ENCODE results near the gene LGALS4.
"Not testable (repeated sequence)": the region's sequence is repeated elsewhere in the genome, so short reads cannot be mapped to it uniquely, and the experiment has no call there.

The LGALS4 gene

DNA sequence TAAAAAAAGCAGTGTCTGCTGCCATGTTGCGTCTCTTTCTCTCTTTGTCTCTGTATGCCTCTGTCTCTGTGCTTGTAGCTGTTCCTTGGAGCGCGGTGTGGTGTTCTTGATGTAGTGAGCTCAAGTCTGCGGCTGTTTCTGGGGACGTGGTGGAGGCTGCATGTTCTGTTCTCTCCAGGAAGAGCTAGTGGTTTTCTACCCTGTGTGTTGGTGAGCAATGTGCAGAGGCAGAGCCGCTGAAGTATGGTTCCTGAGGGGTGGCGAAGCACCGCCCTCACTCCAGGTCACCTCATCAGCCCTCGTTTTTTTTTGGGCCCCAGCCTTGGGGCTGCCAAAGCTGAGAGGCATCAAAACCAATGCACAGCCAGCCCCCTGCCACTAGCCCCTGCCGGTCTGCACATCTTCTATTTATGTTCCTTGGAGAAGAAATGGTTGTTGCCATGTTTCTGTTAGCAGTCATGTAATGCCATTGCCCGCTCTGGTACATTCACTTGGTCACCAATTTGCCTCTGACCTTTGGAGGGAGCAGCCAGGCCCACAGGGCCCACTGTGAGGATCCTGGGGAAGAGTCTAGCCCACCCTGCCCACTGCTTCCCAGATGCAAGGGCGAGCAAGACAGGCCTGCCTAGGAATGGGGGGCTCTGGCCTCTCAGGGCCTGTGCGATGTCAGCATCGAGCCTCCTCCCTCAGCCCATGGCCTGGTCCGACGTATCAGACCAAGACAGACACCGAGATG lies 29.9 kb upstream of the LGALS4 start:
- DNase-seq (ENCODE audit: low spot score), result no peak

DNA sequence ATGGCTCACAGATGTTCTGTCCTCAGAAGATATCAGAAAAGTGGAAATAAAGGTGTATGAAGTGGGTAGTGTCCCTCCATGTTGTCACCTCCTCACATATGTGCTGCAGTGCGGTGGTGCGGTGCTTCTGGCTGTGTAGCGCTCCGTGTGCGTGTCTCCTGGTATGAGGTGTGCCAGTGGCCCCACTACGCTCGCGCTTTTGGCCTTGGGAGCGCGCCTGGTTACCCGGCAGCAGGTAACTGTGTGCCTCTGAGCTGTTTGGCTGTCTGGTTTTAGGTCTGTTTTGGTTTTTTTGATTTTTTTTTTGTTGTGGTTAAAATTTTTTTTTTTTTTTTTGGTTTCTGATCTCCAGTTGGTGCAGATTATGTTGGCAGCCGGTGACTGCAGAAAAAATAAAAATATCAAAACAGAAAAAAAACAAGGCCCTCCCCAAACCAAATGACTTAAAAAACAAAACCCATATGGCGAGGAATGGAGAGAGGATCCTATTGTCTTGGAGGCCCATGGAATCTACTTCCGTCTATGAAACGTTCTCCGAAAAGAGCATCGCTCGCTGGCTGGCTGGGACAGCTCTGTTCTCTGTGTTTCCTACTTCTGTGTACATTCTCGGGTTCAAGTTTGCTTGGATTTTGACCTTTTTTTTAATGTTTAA lies 29.2 kb upstream of the LGALS4 start:
- no peak for DNase-seq (ENCODE audit: low spot score)

DNA sequence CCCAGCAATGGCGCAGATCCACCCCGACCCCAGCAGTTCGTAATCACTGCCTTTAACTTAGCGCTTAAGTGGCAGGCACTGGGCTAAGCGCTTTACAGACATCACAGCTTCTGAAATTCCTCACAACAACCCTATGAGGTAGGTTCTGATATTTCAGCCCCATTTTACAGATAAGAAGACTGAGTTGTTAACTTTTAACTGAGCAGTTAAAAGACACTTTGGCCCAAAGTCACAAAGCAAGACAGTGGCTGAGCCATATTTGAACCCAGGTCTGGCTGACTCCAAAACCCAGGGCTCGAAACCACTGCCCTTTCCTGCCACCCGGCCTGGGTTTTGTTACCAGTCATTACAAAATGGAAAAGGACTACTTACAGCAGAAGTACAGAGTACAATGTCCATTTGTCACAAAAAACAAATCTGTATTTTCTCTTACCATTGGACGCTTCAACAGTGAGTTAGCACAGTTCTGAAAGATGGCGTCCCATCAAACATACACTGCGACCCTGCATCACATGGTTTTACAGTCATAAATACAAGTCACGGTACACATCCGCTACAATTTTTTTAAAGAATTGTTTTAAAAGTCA lies 28.5 kb upstream of the LGALS4 start:
- no peak for DNase-seq (ENCODE audit: low spot score)

DNA sequence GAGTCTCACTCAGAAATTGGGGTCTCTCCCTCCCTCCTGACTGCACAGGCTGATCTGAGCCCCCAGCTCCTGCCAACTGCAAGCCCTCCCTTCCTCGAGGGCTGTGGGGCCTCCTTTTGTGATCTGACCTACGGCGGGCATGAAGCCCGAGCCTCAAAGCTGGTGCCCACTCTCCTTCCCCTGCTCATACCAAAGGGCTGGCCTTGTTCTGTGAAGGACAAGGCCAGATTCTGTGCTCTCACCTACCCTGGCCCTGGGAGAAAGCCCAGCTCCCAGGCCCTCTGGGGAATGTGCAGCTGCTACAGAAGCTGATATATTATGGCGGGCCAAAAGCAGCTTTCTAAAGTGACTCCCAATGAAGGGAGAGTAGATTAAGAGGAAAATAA lies 27.8 kb upstream of the LGALS4 start:
- DNase-seq (ENCODE audit: low spot score), result no peak

DNA sequence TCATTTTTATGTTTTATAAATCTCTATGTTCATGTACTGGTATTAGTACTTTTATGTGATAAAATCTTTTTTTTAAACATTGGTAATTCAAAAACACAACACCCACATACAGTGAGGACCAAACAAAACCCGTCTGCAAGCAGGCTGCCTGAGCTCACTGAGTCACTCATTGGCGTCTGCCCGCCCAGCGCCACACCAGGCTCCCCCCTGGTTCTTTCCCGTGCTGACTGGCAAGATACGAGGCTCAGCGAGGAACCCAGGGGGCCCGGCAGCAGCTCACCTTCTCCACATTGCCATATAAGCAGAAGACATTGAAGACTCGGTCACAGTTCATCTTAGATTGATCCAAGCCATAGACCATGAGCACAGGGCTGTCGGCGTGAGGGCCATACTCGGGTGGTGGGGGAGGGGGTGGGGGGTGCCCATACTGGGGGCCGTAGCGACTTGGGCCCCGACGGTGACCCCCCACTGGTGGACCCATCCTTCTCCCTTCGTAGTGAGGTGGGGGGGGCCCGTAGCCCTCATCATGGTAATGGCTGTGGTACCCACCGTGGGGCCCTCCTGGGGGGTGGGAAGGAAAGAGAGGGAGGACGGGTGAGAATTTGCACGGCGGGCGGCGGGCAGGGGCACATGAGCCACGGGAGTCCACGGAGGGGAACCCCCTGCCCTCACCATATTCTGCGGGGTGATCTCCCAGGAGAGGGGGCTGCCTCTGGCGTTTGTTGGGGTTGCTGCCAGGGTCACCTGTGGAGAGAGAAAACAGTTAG lies 27.3 kb upstream of the LGALS4 start:
- DNase-seq (ENCODE audit: low spot score), result no peak

DNA sequence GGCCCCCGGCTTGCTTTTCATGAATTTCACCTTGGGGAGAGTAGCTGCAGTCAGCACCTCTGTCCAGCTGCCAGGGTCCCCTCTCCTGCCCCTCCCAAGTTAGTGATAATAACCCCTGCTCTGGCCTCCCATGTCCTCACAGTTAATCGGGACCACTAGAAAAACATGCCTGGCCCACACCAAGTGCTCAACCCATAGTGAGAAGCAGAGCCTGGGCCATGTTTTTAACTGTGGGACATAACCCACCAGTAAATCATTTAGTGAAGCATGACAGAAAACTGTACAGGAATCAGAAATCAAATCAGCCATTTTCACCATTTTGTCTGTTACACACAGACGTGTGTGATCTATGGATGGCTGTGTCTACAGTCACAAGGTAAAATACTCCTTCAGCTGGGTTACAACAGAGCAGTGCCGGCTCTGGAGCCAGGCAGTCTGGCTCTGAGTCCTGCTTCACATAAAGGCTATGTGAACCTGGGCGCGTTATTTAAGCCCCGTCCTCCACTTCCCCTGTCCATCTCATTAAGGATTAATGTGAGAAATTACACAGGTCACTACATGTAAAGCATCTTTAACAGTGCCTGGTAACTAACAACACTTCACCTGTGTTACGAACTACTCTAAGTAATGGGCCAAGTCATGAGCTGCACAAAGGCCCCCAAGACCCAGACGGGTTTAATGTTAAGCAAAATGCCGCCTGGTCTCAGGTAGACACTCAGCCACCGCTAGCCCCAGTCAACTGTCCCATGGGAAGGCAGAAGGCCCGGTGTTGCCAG lies 26.4 kb upstream of the LGALS4 start:
- DNase-seq (ENCODE audit: low spot score), result no peak

DNA sequence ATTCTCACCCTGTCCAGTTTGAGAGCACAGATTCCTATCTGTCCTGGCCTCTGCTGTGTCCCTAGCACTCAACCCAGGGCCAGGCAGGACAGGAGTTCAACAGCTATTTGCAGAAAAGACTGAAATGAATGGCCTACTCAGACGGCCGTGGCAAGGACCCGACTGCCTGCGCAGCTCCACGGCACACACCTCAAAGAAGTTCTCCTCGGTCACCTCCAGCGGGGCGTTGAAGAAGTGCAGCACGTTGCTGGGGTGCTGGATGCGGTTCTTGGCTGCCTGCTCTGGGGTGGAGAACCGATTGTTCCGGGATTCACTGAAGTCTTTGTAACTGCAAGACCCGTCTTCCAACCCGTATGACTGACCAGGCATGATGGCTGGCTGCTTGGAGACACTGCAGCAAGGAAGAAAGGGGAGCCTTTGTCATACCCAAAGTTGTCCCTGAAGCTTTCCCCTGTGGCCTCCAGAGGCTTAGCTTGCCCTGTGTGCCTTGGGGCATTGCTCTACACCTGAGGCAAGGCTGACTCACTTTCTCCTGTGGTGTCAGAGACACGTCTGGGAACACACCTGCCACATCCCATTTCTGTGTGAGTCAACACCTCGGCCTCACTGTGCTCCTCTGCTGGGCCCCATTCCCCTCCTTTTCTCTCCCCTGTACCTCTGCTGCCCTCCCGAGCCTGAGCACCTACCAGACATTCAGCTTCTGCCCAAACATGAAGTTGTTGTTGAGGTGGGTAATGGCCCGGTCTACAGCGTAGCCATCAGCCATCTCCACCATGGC lies 25.7 kb upstream of the LGALS4 start:
- DNase-seq (ENCODE audit: low spot score), result peak; percentile 8

DNA sequence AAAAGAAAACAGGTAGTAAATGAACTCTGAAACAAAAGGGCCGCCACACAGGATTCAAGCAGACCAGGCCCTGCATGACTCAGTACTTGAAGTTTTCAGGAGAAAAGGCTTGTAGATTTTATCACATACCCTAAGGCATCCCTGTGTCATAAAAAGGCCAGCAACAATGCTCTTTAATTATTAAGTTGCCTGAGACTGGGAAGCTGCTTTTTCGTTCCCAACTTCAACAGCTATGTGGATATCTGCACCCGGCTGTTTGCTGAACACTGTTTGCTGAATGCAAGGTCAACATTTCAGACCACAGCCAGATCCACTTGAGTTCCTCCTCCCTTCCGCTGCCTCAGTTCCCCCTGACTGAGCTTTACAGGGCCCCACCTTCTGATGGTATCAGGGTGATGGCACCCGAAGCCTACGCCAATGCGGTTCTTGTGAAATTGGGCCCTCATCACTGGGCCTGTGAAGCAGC lies 24.9 kb upstream of the LGALS4 start:
- DNase-seq (ENCODE audit: low spot score), result peak; percentile 16

DNA sequence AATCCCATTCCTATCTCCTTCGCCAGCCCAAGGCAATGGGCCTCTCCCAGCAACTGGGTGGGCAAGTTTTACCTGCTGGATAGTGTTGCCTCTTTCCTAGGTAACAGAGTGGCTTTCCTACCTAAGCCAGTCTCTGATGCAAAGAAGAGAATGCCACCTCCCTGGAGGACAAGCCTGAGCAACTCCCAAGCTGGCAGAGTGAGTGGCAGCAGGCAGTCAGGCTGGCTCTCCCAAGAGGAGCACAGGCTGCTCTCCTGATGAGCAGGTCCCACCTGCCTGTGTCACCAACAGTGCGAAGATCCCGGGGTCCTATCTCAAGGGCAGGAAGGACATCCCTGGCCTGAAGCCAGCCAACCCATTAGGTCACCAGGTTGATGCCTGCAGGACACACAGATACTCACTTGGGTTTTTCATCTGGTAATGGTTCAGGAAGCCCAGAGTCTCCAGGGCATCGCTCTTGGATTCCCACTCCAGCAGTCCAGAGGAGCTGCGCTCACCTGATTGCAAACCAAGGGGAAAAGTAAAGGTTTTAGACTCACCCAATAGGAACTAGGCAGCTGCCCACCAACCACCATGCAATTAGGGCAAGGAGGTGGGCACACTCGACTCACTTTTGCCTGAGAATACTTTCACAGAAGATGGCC lies 24.4 kb upstream of the LGALS4 start:
- DNase-seq (ENCODE audit: low spot score), result peak; percentile 3

DNA sequence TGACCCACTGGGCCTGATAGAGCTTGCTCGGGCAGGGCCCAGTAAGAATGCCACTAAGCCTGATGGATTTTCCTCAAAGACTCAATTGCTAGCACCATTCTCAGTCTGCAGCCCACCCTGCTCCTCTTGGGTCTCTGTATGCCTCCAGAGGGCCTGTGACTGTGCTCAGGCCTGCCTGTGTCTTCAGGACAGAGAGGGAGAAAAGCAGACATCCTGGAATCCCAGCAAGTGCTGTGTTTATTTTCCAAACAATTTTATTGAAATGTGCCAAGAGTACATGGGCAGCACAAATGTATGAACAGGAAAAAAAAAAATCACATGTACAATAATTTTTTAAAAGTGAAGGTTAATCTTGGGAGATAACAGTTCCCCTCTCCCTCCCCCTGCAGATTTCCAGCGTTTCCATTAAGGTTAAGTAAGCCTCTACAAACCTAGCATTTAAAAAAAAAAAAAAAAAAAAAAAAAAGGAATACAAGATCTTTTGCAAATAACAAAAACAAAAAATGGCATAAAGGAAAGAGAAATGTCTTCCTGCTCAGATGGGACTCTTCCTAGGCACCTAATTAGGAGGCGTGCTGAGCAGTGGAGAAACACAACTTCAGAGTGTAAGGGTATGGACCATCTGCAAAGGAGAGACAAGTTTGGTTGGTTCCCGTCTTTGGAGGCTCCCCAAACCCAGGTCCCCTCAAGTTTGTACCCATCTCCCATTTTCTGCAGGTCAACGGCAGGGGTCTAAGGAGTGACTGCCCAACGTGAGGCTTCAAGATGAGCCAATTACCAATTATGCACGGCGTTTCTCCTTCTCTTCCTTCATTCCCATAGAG lies 23.6 kb upstream of the LGALS4 start:
- peak; percentile 4 for DNase-seq (ENCODE audit: low spot score)

DNA sequence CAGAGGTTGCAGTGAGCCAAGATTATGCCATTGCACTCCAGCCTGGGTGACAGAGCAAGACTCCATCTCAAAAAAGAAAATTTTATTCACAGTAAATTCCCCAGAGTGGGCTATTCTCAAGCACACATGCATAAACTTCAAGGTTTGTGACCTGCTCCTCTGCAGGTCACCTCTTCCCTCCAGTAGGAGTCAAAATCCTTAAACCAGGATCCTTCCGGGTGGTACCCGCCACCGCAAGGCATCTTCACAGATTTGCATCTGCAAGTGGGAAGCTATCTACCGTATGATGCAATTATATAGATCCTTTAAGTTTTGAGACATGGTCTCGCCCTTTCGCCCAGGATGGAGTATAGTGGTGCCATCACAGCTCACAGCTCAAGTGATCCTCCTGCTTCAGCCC lies 21.8 kb upstream of the LGALS4 start:
- no peak for DNase-seq (ENCODE audit: low spot score)

DNA sequence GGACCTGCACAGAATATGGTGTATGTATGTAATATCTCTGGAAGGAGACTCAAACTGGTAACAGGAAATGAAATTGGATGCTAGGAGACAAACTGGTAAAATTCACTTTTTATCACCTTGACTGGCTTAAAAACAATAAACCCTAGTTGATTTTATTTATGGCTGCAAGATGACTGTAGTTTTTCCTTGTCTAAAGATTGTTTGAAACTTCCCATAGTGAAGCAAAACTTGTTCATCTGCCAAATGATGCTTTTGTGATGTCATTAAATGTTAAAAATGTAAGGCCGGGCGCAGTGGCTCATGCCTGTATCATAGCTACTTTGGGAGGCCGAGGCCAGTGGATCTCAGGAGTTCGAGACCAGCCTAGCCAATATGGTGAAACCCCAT lies 21.4 kb upstream of the LGALS4 start:
- no peak for DNase-seq (ENCODE audit: low spot score)

DNA sequence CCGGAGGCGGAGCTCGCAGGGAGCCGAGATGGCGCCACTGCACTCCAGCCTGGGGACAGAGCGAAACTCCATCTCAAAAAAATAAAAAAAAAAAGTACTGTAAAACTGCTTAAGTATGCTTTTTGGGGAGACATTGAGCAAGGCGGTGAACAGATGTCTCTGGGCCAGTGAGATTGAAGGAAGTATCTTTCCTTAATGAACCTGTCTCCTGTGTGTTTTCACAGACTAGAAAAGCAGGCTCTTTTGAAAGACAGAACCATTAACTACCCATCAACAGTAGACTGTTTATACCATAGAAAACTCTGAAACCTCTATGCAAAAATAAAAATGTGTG lies 20.3 kb upstream of the LGALS4 start:
- no peak for DNase-seq (ENCODE audit: low spot score)

DNA sequence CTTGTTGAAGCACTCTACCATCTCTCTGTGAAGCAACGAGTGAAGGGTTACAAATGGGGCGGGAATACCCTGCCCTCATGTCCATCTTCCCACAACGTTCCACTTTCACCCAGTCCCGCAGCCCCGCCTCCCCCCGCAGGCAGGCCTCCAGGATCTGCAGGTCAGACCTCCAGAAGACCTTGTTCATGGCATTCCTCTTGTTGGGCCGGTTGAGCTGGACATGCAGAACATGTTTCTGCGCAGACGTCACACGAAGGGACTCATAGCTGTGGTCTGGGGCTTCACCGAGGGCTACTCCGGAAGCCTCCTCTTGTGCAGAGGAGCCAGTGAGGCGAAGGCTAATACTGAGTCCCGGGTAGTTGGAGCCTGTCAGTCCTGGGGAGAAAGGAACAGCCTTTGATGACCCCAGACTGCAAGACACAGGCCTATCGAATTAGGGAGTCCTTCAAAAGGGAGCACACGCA lies 18.4 kb upstream of the LGALS4 start:
- peak; percentile 85 for DNase-seq (ENCODE audit: low spot score)

DNA sequence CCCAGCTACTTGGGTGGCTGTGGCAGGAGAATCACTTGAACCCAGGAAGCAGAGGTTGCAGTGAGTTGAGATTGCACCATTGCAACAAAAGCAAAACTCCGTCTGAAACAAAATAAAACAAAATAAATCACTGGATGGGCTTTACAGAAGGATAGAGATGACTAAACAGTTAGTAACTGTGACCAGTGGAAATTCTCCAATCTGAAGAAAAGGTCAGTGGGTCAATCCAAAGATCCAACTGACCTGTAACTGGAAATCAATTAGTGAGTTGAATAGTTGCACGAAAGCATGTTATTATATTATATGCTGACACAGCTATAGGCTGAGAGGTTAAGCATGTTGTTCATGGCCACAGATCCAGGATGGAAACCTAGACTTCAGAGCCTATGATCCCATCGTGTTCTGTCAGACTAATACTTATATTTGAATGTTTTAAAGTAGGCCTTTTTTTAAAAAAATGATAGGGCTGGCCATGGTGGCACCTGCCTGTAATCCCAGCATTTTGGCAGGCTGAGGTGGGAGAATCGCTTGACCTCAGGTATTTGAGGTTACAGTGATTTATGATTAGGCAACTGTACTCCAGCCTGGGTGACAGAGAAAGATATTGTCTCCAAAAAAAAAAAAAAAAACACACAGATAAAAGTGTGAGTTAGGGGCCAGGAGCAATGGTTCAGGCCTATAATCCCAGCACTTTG lies 17.4 kb upstream of the LGALS4 start:
- DNase-seq (ENCODE audit: low spot score), result no peak

DNA sequence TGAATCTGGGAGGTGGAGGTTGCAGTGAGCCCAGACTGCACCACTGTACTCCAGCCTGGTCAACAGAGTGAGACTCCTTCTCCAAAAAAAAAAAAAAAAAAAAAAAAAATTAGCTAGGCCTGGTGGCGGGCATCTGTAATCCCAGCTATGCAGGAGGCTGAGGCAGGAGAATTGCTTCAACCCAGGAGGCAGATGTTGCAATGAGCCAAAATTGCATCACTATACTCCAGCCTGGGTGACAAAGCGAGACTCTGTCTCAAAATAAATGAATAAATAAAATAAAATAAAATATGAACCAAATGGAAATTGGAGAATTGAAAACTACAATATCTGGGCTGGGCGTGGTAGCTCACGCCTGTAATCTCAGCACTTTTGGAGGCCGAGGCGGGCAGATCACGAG lies 16.5 kb upstream of the LGALS4 start:
- DNase-seq (ENCODE audit: low spot score), result not testable (repeated sequence)

DNA sequence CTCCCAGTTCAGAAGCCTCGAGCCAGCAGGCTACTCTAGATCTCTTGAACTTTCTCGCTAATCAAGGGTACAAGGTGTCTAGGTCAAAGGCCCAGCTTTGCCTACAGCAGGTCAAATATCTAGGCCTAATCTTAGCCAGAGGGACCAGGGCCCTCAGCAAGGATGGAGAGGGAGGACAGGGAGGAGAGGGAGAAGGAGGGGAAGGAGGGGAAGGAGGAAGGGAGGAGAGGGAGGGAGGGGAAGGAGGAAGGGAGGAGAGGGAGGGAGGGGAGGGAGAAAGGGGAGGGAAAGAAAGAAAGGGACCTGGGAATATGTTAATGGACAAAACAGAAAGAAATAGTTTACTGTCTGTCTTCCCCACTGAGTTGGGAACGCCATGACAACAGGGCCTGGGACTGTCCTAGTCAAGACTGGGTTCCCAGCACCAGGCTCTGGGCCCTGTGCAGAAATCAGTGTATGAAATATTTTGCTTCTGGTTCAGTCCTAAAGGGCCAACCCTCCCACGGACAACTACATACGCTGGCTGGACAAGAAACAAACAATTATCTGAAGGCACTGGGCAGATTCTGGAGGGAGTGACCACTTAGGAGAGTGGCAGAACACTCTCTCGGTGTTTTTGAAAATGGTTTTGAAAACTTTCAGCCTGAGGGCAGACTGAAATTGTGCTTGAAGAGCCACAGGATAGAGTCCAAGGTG lies 14.3 kb upstream of the LGALS4 start:
- DNase-seq (ENCODE audit: low spot score), result no peak

DNA sequence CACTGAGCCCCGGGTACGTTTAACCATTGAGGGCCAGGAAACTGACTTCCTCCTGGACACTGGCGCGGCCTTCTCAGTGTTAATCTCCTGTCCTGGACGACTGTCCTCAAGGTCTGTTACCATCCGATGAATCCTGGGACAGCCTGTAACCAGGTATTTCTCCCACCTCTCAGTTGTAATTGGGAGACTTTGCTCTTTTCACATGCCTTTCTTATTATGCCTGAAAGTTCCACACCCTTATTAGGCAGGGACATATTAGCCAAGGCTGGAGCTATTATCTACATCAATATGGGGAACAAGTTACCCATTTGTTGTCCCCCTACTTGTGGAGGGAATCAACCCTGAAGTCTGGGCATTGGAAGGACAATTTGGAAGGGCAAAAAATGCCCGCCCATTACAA lies 13.2 kb upstream of the LGALS4 start:
- DNase-seq (ENCODE audit: low spot score), result not testable (repeated sequence)

All from HuH-7 (cell line).